ENCODE data around the gene EEF1A2.

GRCh38 chr20:63490416-63490815 lies 8.5 kb downstream of the EEF1A2 start:
- no peak for TF ChIP-seq CREB1 (IDR thresholded peaks at IDR 0.05; ENCODE audit: low read depth)
- TF ChIP-seq EP300 (IDR thresholded peaks at IDR 0.05; ENCODE audit: borderline replicate concordance): no peak
- no peak for TF ChIP-seq USF1 (IDR thresholded peaks at IDR 0.05)
- no peak for TF ChIP-seq NFIC (IDR thresholded peaks at IDR 0.05)
- no peak for TF ChIP-seq RAD21 (IDR thresholded peaks at IDR 0.05; ENCODE audit: low read depth)
- no peak for TF ChIP-seq TAF1 (IDR thresholded peaks at IDR 0.05; ENCODE audit: low read depth)
- TF ChIP-seq MAX (IDR thresholded peaks at IDR 0.05): no peak
- no peak for TF ChIP-seq FOXM1 (IDR thresholded peaks at IDR 0.05; ENCODE audit: borderline replicate concordance, low read depth)
- no peak for TF ChIP-seq REST (IDR thresholded peaks at IDR 0.05; ENCODE audit: low read depth)
- TF ChIP-seq CEBPB (IDR thresholded peaks at IDR 0.05): no peak
- TF ChIP-seq YY1 (IDR thresholded peaks at IDR 0.05; ENCODE audit: low read depth): no peak
- TF ChIP-seq TCF12 (IDR thresholded peaks at IDR 0.05; ENCODE audit: low read depth): no peak
